SK-N-SH (cell line): ENCODE results near the gene CCDC89. TPM values are rescaled to one million over a fixed set of nuclear protein-coding genes. Genes with fewer than 3 reads are reported as not detected.

ENCODE experiments used
- CTCF ChIA-PET: fragments of 300-600, 350-600 bp; formaldehyde crosslinking; extraction: SDS; loops from one replicate; lab custom pipeline; 2021; lab: Yijun Ruan, JAX
- POLR2A ChIA-PET: fragments of 350-600 bp; sonication (Branson Sonifier 250); formaldehyde crosslinking; extraction: SDS; loops from one replicate; lab custom pipeline; 2020; ENCODE audit warnings: antibody characterized with exemption, inconsistent platforms; lab: Yijun Ruan, JAX
- DNase-seq: peaks from one replicate; pipeline ENCODE4 v3.0.0; 2012
- H2AFZ ChIP-seq: fragments of 200-600 bp; sonication (generic); 2 replicates; pipeline ENCODE4 v1.8.1; 2016; ENCODE audit warnings: antibody characterized with exemption, mild to moderate bottlenecking, low read depth
- H3F3A ChIP-seq: fragments of 200-600 bp; sonication (generic); replicated peaks from 2 replicates; pipeline ENCODE3; 2016; ENCODE audit warnings: antibody characterized with exemption, mild to moderate bottlenecking; ENCODE audit not compliant: insufficient read depth
- H3K27ac ChIP-seq, 2 experiments: fragments of 200-500 bp in 1 of 2; fragments of 200-600 bp in 1 of 2; sonication (Bioruptor generic) in 1 of 2; sonication (generic), shearing (Covaris generic) in 1 of 2; 2 replicates each; pipeline versions ENCODE4 v1.5.1 to v1.6.1; 2014 to 2016; ENCODE audit warnings: low read depth in 2 of 2, inconsistent platforms in 1 of 2, low read length in 1 of 2, mild to moderate bottlenecking in 1 of 2, mixed read lengths in 1 of 2
- H3K27me3 ChIP-seq: fragments of 200-600 bp; sonication (generic), shearing (Covaris generic); 2 replicates; pipeline ENCODE4 v1.6.1; 2016; ENCODE audit warnings: mixed run types; ENCODE audit not compliant: insufficient read depth
- H3K36me3 ChIP-seq, 2 experiments: fragments of 200-500 bp in 1 of 2; fragments of 200-600 bp in 1 of 2; sonication (Bioruptor generic) in 1 of 2; sonication (generic) in 1 of 2; replicated peaks in 1 of 2; 2 replicates each; pipeline versions ENCODE3 to v1.5.1; 2014 to 2016; ENCODE audit warnings: low read length in 1 of 2, mild to moderate bottlenecking in 1 of 2; ENCODE audit not compliant: insufficient read depth in 2 of 2, control insufficient read depth in 1 of 2
- H3K4me1 ChIP-seq, 2 experiments: fragments of 200-500 bp in 1 of 2; fragments of 200-600 bp in 1 of 2; sonication (Bioruptor generic) in 1 of 2; sonication (generic), shearing (Covaris generic) in 1 of 2; 2 replicates each; pipeline versions ENCODE4 v1.5.1 to v1.6.1; 2014 to 2016; ENCODE audit warnings: low read depth in 1 of 2, low read length in 1 of 2, mixed run types in 1 of 2; ENCODE audit not compliant: insufficient read depth in 2 of 2, control insufficient read depth in 1 of 2
- H3K4me2 ChIP-seq: fragments of 200-600 bp; sonication (generic), shearing (Covaris generic); 2 replicates; pipeline ENCODE4 v1.6.1; 2017; ENCODE audit warnings: mixed run types
- H3K4me3 ChIP-seq, 2 experiments: fragments of 200-500 bp in 1 of 2; fragments of 200-600 bp in 1 of 2; sonication (Bioruptor generic) in 1 of 2; sonication (generic), shearing (Covaris generic) in 1 of 2; 2 replicates each; pipeline versions ENCODE4 v1.5.1 to v1.8.1; 2014 to 2016; ENCODE audit warnings: low read depth in 2 of 2, inconsistent platforms in 1 of 2, low read length in 1 of 2, mild to moderate bottlenecking in 1 of 2, mixed read lengths in 1 of 2, moderate library complexity in 1 of 2
- H3K79me2 ChIP-seq: fragments of 200-600 bp; sonication (generic); 2 replicates; pipeline ENCODE4 v1.8.1; 2017; ENCODE audit warnings: mild to moderate bottlenecking; ENCODE audit not compliant: insufficient read depth
- H3K9ac ChIP-seq: fragments of 200-600 bp; sonication (generic); 2 replicates; pipeline ENCODE4 v1.6.1; 2017; ENCODE audit warnings: mixed run types
- H3K9me2 ChIP-seq: fragments of 200-600 bp; sonication (generic); 2 replicates; pipeline ENCODE4 v1.6.1; 2017; ENCODE audit warnings: mixed run types
- H3K9me3 ChIP-seq: fragments of 200-600 bp; sonication (generic); 2 replicates; pipeline ENCODE4 v1.6.1; 2017; ENCODE audit warnings: mixed run types, mild to moderate bottlenecking, moderate library complexity
- H4K20me1 ChIP-seq: fragments of 200-600 bp; sonication (generic); 2 replicates; pipeline ENCODE4 v1.6.1; 2017; ENCODE audit warnings: mild to moderate bottlenecking, mixed run types; ENCODE audit not compliant: insufficient read depth
- ELF1 ChIP-seq: IDR thresholded peaks from 2 replicates; pipeline ENCODE4 v1.4.0; 2012
- EP300 ChIP-seq, 2 experiments: IDR thresholded peaks; 2 replicates each; pipeline versions ENCODE4 v1.4.0 to v1.6.1; 2012; ENCODE audit warnings: borderline replicate concordance in 1 of 2, low read depth in 1 of 2, low read length in 1 of 2
- EZH2phosphoT487 ChIP-seq: fragments of 200-600 bp; sonication (generic); IDR thresholded peaks from 2 replicates; pipeline ENCODE4 v1.6.1; 2017; ENCODE audit warnings: low read depth, mixed run types, mild to moderate bottlenecking, antibody characterized with exemption, moderate library complexity, borderline replicate concordance
- FOSL2 ChIP-seq: IDR thresholded peaks from 2 replicates; pipeline ENCODE4 v1.4.0; 2012; ENCODE audit warnings: low read depth, mild to moderate bottlenecking, moderate library complexity, borderline replicate concordance
- GABPA ChIP-seq: IDR thresholded peaks from 2 replicates; pipeline ENCODE4 v1.4.0; 2012; ENCODE audit warnings: low read depth, mild to moderate bottlenecking
- GATA2 ChIP-seq: sonication (generic); formaldehyde crosslinking; IDR thresholded peaks from 2 replicates; pipeline ENCODE4 v1.5.0; 2020; ENCODE audit warnings: mild to moderate bottlenecking, missing genetic modification reagents
- JUND ChIP-seq: IDR thresholded peaks from 2 replicates; pipeline ENCODE4 v1.4.0; 2012
- MEF2A ChIP-seq: IDR thresholded peaks from 2 replicates; pipeline ENCODE4 v1.4.0; 2012; ENCODE audit warnings: low read depth, borderline replicate concordance
- NFIC ChIP-seq: IDR thresholded peaks from 2 replicates; pipeline ENCODE4 v1.4.0; 2012; ENCODE audit warnings: borderline replicate concordance
- NRF1 ChIP-seq: IDR thresholded peaks from 2 replicates; pipeline ENCODE4 v1.6.1; 2012; ENCODE audit warnings: low read depth, mild to moderate bottlenecking, low read length
- POLR2AphosphoS5 ChIP-seq: IDR thresholded peaks from 2 replicates; pipeline ENCODE4 v1.6.1; 2012; ENCODE audit warnings: low read depth, low read length
- RAD21 ChIP-seq: IDR thresholded peaks from 2 replicates; pipeline ENCODE4 v1.6.1; 2012; ENCODE audit warnings: mild to moderate bottlenecking, low read length
- RCOR1 ChIP-seq: fragments of 150-350 bp; IDR thresholded peaks from 2 replicates; pipeline ENCODE4 v1.6.1; 2017; ENCODE audit warnings: antibody characterized with exemption, low read length
- SMC3 ChIP-seq: IDR thresholded peaks from 2 replicates; pipeline ENCODE4 v1.6.1; 2012; ENCODE audit warnings: low read depth, low read length, improper control_type of control experiment
- TAF1 ChIP-seq: IDR thresholded peaks from 2 replicates; pipeline ENCODE4 v1.6.1; 2012; ENCODE audit warnings: low read depth, mild to moderate bottlenecking, low read length, moderate library complexity, borderline replicate concordance
- TCF12 ChIP-seq: IDR thresholded peaks from 2 replicates; pipeline ENCODE4 v1.4.0; 2012
- TEAD4 ChIP-seq: IDR thresholded peaks from 2 replicates; pipeline ENCODE4 v1.4.0; 2012; ENCODE audit warnings: mild to moderate bottlenecking, borderline replicate concordance; ENCODE audit not compliant: insufficient read depth
- YY1 ChIP-seq: IDR thresholded peaks from 2 replicates; pipeline ENCODE4 v1.4.0; 2012; ENCODE audit warnings: low read depth, mild to moderate bottlenecking
- WGBS: methylation state at CpG from one replicate; pipeline ENCODE4 v1.1.6; 2017; ENCODE audit warnings: low lambda C conversion rate; 5-methylcytosine and 5-hydroxymethylcytosine counted together
- polyA plus RNA-seq, 3 experiments: library from polyadenylated mRNA; depleted of rRNA; stranded (reverse); fragments of >200 nt; gene quantifications; 2 replicates each; pipeline ENCODE4 v1.2.3, GENCODE V29; 2012
- TF ChIP-seq, protein P1 (sequence below): IDR thresholded peaks from 2 replicates; pipeline ENCODE4 v1.6.1; 2012; ENCODE audit warnings: mild to moderate bottlenecking, low read depth, low read length, moderate library complexity
- TF ChIP-seq, protein P2 (sequence below): IDR thresholded peaks from 2 replicates; pipeline ENCODE4; 2012
- TF ChIP-seq, protein P3 (sequence below): IDR thresholded peaks from 2 replicates; pipeline ENCODE4 v1.4.0; 2012; ENCODE audit warnings: low read depth, borderline replicate concordance
- TF ChIP-seq, protein P4 (sequence below): IDR thresholded peaks from 2 replicates; pipeline ENCODE4 v1.4.0; 2012; ENCODE audit warnings: low read depth
- TF ChIP-seq, protein P5 (sequence below): fragments of 150-350 bp; IDR thresholded peaks from 2 replicates; pipeline ENCODE4 v1.6.1; 2016; ENCODE audit warnings: mild to moderate bottlenecking, low read depth, low read length
- TF ChIP-seq, protein P6 (sequence below): fragments of 200-600 bp; sonication (generic); IDR thresholded peaks from 2 replicates; pipeline ENCODE4 v1.6.1; 2017; ENCODE audit warnings: antibody characterized with exemption, mild to moderate bottlenecking, moderate library complexity

Gene CCDC89
- polyA plus RNA-seq, 1 of the 3 experiments (the other 2 are of a cell fraction): 3.9 TPM

DNA sequence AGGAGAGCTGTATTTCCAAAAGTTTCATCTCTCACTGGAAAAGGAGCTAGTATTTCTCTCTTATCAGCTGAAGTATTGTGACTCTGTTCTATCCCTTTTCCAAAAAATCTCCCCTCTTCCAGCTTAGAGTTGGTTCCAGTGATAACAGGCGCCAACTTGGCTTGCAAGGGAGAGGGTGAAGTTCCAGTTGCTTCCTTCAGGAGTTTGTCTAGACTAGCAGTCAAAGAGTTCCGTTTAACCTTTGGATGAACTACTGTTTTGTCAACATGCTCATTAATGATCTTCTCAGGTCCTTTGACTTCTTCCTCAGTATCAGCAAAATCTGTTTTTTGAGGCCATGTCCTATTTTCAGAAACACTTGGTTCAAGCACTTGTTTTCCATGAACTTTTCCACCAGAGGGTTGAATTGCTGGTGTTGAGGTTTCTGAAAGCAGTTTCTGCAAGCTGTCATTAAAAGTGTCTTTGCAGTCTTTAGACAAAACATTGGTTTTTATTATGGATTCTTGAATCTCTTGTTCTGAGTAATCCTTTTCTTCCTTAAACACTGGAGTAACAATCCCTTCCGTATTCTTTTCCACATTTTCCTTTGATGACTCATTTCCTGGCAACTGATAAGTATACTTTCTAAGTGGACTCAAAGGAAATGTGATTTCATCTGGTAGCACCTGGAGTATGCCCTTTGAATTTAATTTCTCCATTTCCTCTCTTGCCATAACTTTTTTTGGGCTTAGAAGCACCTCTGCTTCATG lies 39.7 kb upstream of the CCDC89 start:
- Histone ChIP-seq H3K4me1 (peaks cover 0 to 7% of the 10 kb centered on the region in 2 experiments; a peak in 1 of 4 replicates), H3K9me3 (no peaks in the 10 kb centered on the region), H4K20me1 (no peaks in the 10 kb centered on the region), H2AFZ (peak overlapping the region; percentile 7; the same call in 1 of the 2 replicates), H3F3A (peaks cover 8% of the 10 kb centered on the region), H3K9ac (no peak overlapping the region), H3K79me2 (no peaks in the 10 kb centered on the region), H3K4me3 (no peak overlapping the region), H3K27ac (peak overlapping the region; percentile 58 to 59; a peak in 3 of 4 replicates), H3K36me3 (peaks cover 0 to 2% of the 10 kb centered on the region in 2 experiments), H3K9me2 (no peaks in the 10 kb centered on the region), H3K4me2 (no peak overlapping the region), H3K27me3 (no peaks in the 10 kb centered on the region)
- ChIA-PET CTCF (no interaction called here), POLR2A (no interaction called here)
- 38% methylated on average over 3 of the region's 3 CpGs for WGBS
- DNase-seq: no peak
- no peak for TF ChIP-seq TAF1
- TF ChIP-seq, protein P1, sequence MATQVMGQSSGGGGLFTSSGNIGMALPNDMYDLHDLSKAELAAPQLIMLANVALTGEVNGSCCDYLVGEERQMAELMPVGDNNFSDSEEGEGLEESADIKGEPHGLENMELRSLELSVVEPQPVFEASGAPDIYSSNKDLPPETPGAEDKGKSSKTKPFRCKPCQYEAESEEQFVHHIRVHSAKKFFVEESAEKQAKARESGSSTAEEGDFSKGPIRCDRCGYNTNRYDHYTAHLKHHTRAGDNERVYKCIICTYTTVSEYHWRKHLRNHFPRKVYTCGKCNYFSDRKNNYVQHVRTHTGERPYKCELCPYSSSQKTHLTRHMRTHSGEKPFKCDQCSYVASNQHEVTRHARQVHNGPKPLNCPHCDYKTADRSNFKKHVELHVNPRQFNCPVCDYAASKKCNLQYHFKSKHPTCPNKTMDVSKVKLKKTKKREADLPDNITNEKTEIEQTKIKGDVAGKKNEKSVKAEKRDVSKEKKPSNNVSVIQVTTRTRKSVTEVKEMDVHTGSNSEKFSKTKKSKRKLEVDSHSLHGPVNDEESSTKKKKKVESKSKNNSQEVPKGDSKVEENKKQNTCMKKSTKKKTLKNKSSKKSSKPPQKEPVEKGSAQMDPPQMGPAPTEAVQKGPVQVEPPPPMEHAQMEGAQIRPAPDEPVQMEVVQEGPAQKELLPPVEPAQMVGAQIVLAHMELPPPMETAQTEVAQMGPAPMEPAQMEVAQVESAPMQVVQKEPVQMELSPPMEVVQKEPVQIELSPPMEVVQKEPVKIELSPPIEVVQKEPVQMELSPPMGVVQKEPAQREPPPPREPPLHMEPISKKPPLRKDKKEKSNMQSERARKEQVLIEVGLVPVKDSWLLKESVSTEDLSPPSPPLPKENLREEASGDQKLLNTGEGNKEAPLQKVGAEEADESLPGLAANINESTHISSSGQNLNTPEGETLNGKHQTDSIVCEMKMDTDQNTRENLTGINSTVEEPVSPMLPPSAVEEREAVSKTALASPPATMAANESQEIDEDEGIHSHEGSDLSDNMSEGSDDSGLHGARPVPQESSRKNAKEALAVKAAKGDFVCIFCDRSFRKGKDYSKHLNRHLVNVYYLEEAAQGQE: no peak
- TF ChIP-seq, protein P2, sequence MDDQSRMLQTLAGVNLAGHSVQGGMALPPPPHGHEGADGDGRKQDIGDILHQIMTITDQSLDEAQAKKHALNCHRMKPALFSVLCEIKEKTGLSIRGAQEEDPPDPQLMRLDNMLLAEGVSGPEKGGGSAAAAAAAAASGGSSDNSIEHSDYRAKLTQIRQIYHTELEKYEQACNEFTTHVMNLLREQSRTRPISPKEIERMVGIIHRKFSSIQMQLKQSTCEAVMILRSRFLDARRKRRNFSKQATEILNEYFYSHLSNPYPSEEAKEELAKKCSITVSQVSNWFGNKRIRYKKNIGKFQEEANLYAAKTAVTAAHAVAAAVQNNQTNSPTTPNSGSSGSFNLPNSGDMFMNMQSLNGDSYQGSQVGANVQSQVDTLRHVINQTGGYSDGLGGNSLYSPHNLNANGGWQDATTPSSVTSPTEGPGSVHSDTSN: no peak
- peak; percentile 14; the same call in 1 of the 2 replicates for TF ChIP-seq GABPA
- TF ChIP-seq RAD21: no peak
- TF ChIP-seq MEF2A: 0 out of 2 replicates have a peak, but pooled peaks have one; percentile 25
- TF ChIP-seq EP300 (IDR thresholded peaks at IDR 0.05; ENCODE audit: borderline replicate concordance in 1 of 2, low read depth in 1 of 2, low read length in 1 of 2): peak in 1 of 2 experiments; percentile 57; a peak in 1 of 4 replicates
- peak; percentile 86 for TF ChIP-seq ELF1
- TF ChIP-seq YY1: no peak
- TF ChIP-seq FOSL2: peak; percentile 93
- TF ChIP-seq SMC3: no peak
- TF ChIP-seq, protein P3, sequence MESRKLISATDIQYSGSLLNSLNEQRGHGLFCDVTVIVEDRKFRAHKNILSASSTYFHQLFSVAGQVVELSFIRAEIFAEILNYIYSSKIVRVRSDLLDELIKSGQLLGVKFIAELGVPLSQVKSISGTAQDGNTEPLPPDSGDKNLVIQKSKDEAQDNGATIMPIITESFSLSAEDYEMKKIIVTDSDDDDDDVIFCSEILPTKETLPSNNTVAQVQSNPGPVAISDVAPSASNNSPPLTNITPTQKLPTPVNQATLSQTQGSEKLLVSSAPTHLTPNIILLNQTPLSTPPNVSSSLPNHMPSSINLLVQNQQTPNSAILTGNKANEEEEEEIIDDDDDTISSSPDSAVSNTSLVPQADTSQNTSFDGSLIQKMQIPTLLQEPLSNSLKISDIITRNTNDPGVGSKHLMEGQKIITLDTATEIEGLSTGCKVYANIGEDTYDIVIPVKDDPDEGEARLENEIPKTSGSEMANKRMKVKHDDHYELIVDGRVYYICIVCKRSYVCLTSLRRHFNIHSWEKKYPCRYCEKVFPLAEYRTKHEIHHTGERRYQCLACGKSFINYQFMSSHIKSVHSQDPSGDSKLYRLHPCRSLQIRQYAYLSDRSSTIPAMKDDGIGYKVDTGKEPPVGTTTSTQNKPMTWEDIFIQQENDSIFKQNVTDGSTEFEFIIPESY: no peak
- TF ChIP-seq POLR2AphosphoS5: peak; percentile 49; the same call in 1 of the 2 replicates
- no peak for TF ChIP-seq EZH2phosphoT487
- TF ChIP-seq JUND: peak; percentile 98
- peak; percentile 83 for TF ChIP-seq TCF12
- TF ChIP-seq, protein P4, sequence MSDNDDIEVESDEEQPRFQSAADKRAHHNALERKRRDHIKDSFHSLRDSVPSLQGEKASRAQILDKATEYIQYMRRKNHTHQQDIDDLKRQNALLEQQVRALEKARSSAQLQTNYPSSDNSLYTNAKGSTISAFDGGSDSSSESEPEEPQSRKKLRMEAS: peak; percentile 34; the same call in 1 of the 2 replicates
- no peak for TF ChIP-seq RCOR1
- peak; percentile 76; the same call in 1 of the 2 replicates for TF ChIP-seq NFIC
- TF ChIP-seq, protein P5, sequence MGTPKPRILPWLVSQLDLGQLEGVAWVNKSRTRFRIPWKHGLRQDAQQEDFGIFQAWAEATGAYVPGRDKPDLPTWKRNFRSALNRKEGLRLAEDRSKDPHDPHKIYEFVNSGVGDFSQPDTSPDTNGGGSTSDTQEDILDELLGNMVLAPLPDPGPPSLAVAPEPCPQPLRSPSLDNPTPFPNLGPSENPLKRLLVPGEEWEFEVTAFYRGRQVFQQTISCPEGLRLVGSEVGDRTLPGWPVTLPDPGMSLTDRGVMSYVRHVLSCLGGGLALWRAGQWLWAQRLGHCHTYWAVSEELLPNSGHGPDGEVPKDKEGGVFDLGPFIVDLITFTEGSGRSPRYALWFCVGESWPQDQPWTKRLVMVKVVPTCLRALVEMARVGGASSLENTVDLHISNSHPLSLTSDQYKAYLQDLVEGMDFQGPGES: no peak
- peak; percentile 73 for TF ChIP-seq TEAD4
- TF ChIP-seq NRF1: no peak
- no peak for TF ChIP-seq GATA2 (CRISPR knock-in tag)
- TF ChIP-seq, protein P6, sequence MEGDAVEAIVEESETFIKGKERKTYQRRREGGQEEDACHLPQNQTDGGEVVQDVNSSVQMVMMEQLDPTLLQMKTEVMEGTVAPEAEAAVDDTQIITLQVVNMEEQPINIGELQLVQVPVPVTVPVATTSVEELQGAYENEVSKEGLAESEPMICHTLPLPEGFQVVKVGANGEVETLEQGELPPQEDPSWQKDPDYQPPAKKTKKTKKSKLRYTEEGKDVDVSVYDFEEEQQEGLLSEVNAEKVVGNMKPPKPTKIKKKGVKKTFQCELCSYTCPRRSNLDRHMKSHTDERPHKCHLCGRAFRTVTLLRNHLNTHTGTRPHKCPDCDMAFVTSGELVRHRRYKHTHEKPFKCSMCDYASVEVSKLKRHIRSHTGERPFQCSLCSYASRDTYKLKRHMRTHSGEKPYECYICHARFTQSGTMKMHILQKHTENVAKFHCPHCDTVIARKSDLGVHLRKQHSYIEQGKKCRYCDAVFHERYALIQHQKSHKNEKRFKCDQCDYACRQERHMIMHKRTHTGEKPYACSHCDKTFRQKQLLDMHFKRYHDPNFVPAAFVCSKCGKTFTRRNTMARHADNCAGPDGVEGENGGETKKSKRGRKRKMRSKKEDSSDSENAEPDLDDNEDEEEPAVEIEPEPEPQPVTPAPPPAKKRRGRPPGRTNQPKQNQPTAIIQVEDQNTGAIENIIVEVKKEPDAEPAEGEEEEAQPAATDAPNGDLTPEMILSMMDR: no peak
